ENCODE data around the gene UBAC2. TPM values are rescaled to one million over a fixed set of nuclear protein-coding genes. Genes with fewer than 3 reads are reported as not detected.

The UBAC2 gene
- total and polyA plus RNA-seq, 2 of the 8 experiments (the other 6 are each of a cell fraction or from before 2014, with no cell fraction given): 75.9 to 76.9 TPM

- Histone ChIP-seq H3K23me2 (ENCODE audit: low read depth, low read length) (no peaks in the 10 kb centered on the region), H3K23ac (ENCODE audit: insufficient read length) (no peak overlapping the region), H2BK15ac (ENCODE audit: low read length) (no peak overlapping the region), H2BK120ac (replicated peaks; ENCODE audit: low read depth, low read length) (no peak overlapping the region), H2BK5ac (ENCODE audit: low read depth, low read length) (no peak overlapping the region), H3K18ac (ENCODE audit: extremely low read depth, low read length) (no peak overlapping the region), H4K20me1 (replicated peaks in 1 of 2; ENCODE audit: control insufficient read depth in 1 of 2, insufficient read depth in 2 of 2, low read length in 2 of 2) (no peaks in the 10 kb centered on the region), H3K4me3 (ENCODE audit: extremely low read depth in 1 of 4, insufficient read depth in 2 of 4, low read depth in 3 of 4, low read length in 4 of 4) (no peak overlapping the region), H3K9me3 (ENCODE audit: insufficient read depth in 2 of 2, low read depth in 1 of 2, low read length in 1 of 2) (no peaks in the 10 kb centered on the region), H3K14ac (ENCODE audit: insufficient read length) (no peak overlapping the region), H3K79me1 (ENCODE audit: low read depth, low read length) (no peaks in the 10 kb centered on the region), H2AFZ (ENCODE audit: low read length) (no peak overlapping the region), H4K91ac (replicated peaks; ENCODE audit: insufficient read length, low read length) (no peak overlapping the region), H3K4ac (replicated peaks; ENCODE audit: insufficient read length, low read depth, low read length) (no peak overlapping the region), H3K36me3 (ENCODE audit: control insufficient read depth in 2 of 4, insufficient read depth in 4 of 4, low read length in 3 of 4) (peaks cover 0 to 3% (median 0%) of the 10 kb centered on the region in 4 experiments; a peak in 2 of 8 replicates), H2AK5ac (ENCODE audit: low read depth, low read length) (no peak overlapping the region), H4K8ac (ENCODE audit: extremely low read depth, insufficient read depth, low read length) (no peak overlapping the region), H3K27me3 (replicated peaks in 1 of 4; ENCODE audit: control insufficient read depth in 3 of 4, extremely low read depth in 1 of 4, insufficient read depth in 3 of 4, low read length in 3 of 4) (no peaks in the 10 kb centered on the region), H3K79me2 (ENCODE audit: control insufficient read depth in 1 of 2, insufficient read depth in 2 of 2, low read length in 2 of 2) (no peaks in the 10 kb centered on the region), H2BK20ac (ENCODE audit: low read length) (no peak overlapping the region), H2BK12ac (ENCODE audit: low read depth, low read length) (no peak overlapping the region), H3K4me2 (ENCODE audit: insufficient read depth in 1 of 2, low read depth in 2 of 2, low read length in 2 of 2) (no peak overlapping the region), H3K27ac (ENCODE audit: low read depth, low read length) (no peak overlapping the region), H3K56ac (replicated peaks; ENCODE audit: insufficient read length, low read depth, low read length) (no peak overlapping the region), H3K4me1 (replicated peaks in 1 of 4; ENCODE audit: control insufficient read depth in 3 of 4, insufficient read depth in 4 of 4, low read length in 3 of 4) (peaks cover 0 to 16% (median 2%) of the 10 kb centered on the region in 4 experiments; a peak in 6 of 7 replicates), H4K5ac (ENCODE audit: insufficient read length, low read depth, low read length) (no peak overlapping the region), H3K9ac (replicated peaks in 1 of 4; ENCODE audit: extremely low read depth in 1 of 4, low read depth in 3 of 4, low read length in 3 of 4) (no peak overlapping the region)
- ChIA-PET POLR2A (ENCODE audit: partially characterized antibody) (no interaction called here), CTCF (ENCODE audit: partially characterized antibody) (interaction anchor here (1.5 to 6.6 kb wide), 8 partner anchors 9 to 199 kb away, joined by 3 to 37 read pairs (median 11); no protein-coding TSS in a partner anchor)
- no peak for FAIRE-seq
- WGBS, 2 experiments (ENCODE audit: extremely low coverage in 1 of 2, insufficient coverage in 1 of 2, insufficient read length in 1 of 2, insufficient replicate concordance in 2 of 2, low coverage in 1 of 2, low lambda C conversion rate in 2 of 2, missing lambda C conversion rate in 1 of 2): 87% methylated on average over 11 of the region's 12 CpGs; no CpG with 5 or more reads in 1 of the 2 experiments
- peak in 1 of 2 experiments; percentile 43 for DNase-seq (ENCODE audit: low read depth in 1 of 2, low spot score in 2 of 2)
- TF ChIP-seq RFX5 (IDR thresholded peaks at IDR 0.05; ENCODE audit: borderline replicate concordance, low read depth, low read length): no peak
- TF ChIP-seq SIN3A (conservative IDR thresholded peaks at IDR 0.05 in 1 of 2, IDR thresholded peaks at IDR 0.05 in 1 of 2; ENCODE audit: low read depth in 1 of 2, low read length in 2 of 2): no peak
- TF ChIP-seq SRF (IDR thresholded peaks at IDR 0.05; ENCODE audit: low read depth, low read length): no peak
- TF ChIP-seq USF2 (IDR thresholded peaks at IDR 0.05; ENCODE audit: low read length): no peak
- no peak for TF ChIP-seq ASH2L (IDR thresholded peaks at IDR 0.05; ENCODE audit: low read length)
- no peak for TF ChIP-seq JUND (IDR thresholded peaks at IDR 0.05; ENCODE audit: low read length)
- no peak for TF ChIP-seq KDM5A (IDR thresholded peaks at IDR 0.05; ENCODE audit: low read length)
- no peak for TF ChIP-seq SIX5 (IDR thresholded peaks at IDR 0.05; ENCODE audit: low read depth, low read length)
- TF ChIP-seq RBBP5 (IDR thresholded peaks at IDR 0.05; ENCODE audit: borderline replicate concordance, low read depth, low read length): no peak
- no peak for TF ChIP-seq CHD2 (IDR thresholded peaks at IDR 0.05; ENCODE audit: low read length)
- TF ChIP-seq E2F6 (IDR thresholded peaks at IDR 0.05): no peak
These were observed 174.5 kb downstream of the UBAC2 start for GRCh38 chr13:99374994-99375737.
